Activated CD4-positive, alpha-beta T cell treated with anti-CD3 and anti-CD28 coated beads, Interleukin-2, amount 50 U/mL, for 16 hours (primary cell): Measurements from ENCODE around the gene MYCL.
A peak's percentile ranks its signal among the peaks of the same experiment; 100 is the strongest.
"Not testable (repeated sequence)": the region's sequence is repeated elsewhere in the genome, so short reads cannot be mapped to it uniquely, and the experiment has no call there.

ENCODE experiments used
- DNase-seq: peaks from one replicate; pipeline ENCODE4 v3.0.0-alpha.2; 2020

Gene MYCL

GRCh38 chr1:39886757-39887231 is 14.9 kb downstream of the MYCL start:
- peak; percentile 31 for DNase-seq

GRCh38 chr1:39885516-39885915 is 16.2 kb downstream of the MYCL start:
- DNase-seq: no peak

- no peak for DNase-seq
Observed at GRCh38 chr1:39882152-39882551, 19.6 kb downstream of the MYCL start.

- no peak for DNase-seq
Observed at GRCh38 chr1:39877980-39878956, 23.4 kb downstream of the MYCL start.

GRCh38 chr1:39877231-39877778 is 24.4 kb downstream of the MYCL start:
- no peak for DNase-seq

GRCh38 chr1:39876144-39876543 is 25.6 kb downstream of the MYCL start:
- no peak for DNase-seq

GRCh38 chr1:39872698-39873097 is 29.0 kb downstream of the MYCL start:
- DNase-seq: no peak

- no peak for DNase-seq
Observed at GRCh38 chr1:39871796-39872195, 29.9 kb downstream of the MYCL start.

- DNase-seq: not testable (repeated sequence)
Observed at GRCh38 chr1:39871043-39871442, 30.7 kb downstream of the MYCL start.

GRCh38 chr1:39869538-39870112 is 32.1 kb downstream of the MYCL start:
- DNase-seq: not testable (repeated sequence)

GRCh38 chr1:39866767-39867166 is 35.0 kb downstream of the MYCL start:
- DNase-seq: no peak

GRCh38 chr1:39865762-39866161 is 36.0 kb downstream of the MYCL start:
- DNase-seq: no peak

- DNase-seq: no peak
Observed at GRCh38 chr1:39863177-39863576, 38.5 kb downstream of the MYCL start.

GRCh38 chr1:39861003-39861402 is 40.7 kb downstream of the MYCL start:
- no peak for DNase-seq

- no peak for DNase-seq
Observed at GRCh38 chr1:39859859-39860812, 41.6 kb downstream of the MYCL start.

GRCh38 chr1:39858315-39858714 is 43.4 kb downstream of the MYCL start:
- DNase-seq: no peak

- no peak for DNase-seq
Observed at GRCh38 chr1:39857126-39857878, 44.4 kb downstream of the MYCL start.

- DNase-seq: no peak
Observed at GRCh38 chr1:39854738-39855137, 47.0 kb downstream of the MYCL start.

- DNase-seq: no peak
Observed at GRCh38 chr1:39854314-39854713, 47.4 kb downstream of the MYCL start.

- no peak for DNase-seq
Observed at GRCh38 chr1:39852876-39853275, 48.8 kb downstream of the MYCL start.

GRCh38 chr1:39852214-39852791 is 49.4 kb downstream of the MYCL start:
- no peak for DNase-seq
